Measurements from ENCODE around the gene ZFTA.
"Not testable (repeated sequence)": the region's sequence is repeated elsewhere in the genome, so short reads cannot be mapped to it uniquely, and the experiment has no call there.

The ZFTA gene

GRCh38 chr11:63768237-63769041, at the start of gene ZFTA:
TSS of gene ZFTA (minus strand) at chr11:63768775. CDS start at chr11:63768622, 153 bp downstream.
- DNase-seq, result peak; percentile 97

- DNase-seq, result peak; percentile 15
Observed at GRCh38 chr11:63817758-63818498, 49.4 kb upstream of the ZFTA start.

- DNase-seq, result no peak
Observed at GRCh38 chr11:63816732-63817131, 48.2 kb upstream of the ZFTA start.

GRCh38 chr11:63816166-63816565, 47.6 kb upstream of the ZFTA start:
- no peak for DNase-seq

GRCh38 chr11:63814383-63814736, 45.8 kb upstream of the ZFTA start:
- DNase-seq, result no peak

GRCh38 chr11:63813563-63814382, 45.2 kb upstream of the ZFTA start:
- peak; percentile 63 for DNase-seq

- DNase-seq, result peak; percentile 95
Observed at GRCh38 chr11:63813035-63813562, 44.5 kb upstream of the ZFTA start, which contains the start of gene SPINDOC. TSS of gene SPINDOC (plus strand) at chr11:63813456. CDS start at chr11:63813687, 231 bp downstream.

- no peak for DNase-seq
Observed at GRCh38 chr11:63811522-63811921, 42.9 kb upstream of the ZFTA start.

GRCh38 chr11:63810383-63810782, 41.8 kb upstream of the ZFTA start:
- not testable (repeated sequence) for DNase-seq

- peak; percentile 55 for DNase-seq
Observed at GRCh38 chr11:63805844-63806415, 37.4 kb upstream of the ZFTA start.

- DNase-seq, result no peak
Observed at GRCh38 chr11:63804259-63804658, 35.7 kb upstream of the ZFTA start.

GRCh38 chr11:63802637-63803414, 34.3 kb upstream of the ZFTA start:
- DNase-seq, result no peak

GRCh38 chr11:63800921-63801320, 32.3 kb upstream of the ZFTA start:
- no peak for DNase-seq

GRCh38 chr11:63795066-63795465, 26.5 kb upstream of the ZFTA start:
- DNase-seq, result no peak

- DNase-seq, result no peak
Observed at GRCh38 chr11:63793161-63793560, 24.6 kb upstream of the ZFTA start.

- DNase-seq, result no peak
Observed at GRCh38 chr11:63791495-63792167, 23.1 kb upstream of the ZFTA start.

- no peak for DNase-seq
Observed at GRCh38 chr11:63785823-63786222, 17.2 kb upstream of the ZFTA start.

- DNase-seq, result no peak
Observed at GRCh38 chr11:63783925-63784592, 15.5 kb upstream of the ZFTA start.

- DNase-seq, result no peak
Observed at GRCh38 chr11:63782749-63783148, 14.2 kb upstream of the ZFTA start.

GRCh38 chr11:63779039-63779438, 10.5 kb upstream of the ZFTA start:
- DNase-seq, result no peak

- no peak for DNase-seq
Observed at GRCh38 chr11:63775191-63775590, 6.6 kb upstream of the ZFTA start.
